H1 (cell line): ENCODE data around the gene NRP2. TPM values are rescaled to one million over a fixed set of nuclear protein-coding genes. Genes with fewer than 3 reads are reported as not detected.
A peak's percentile ranks its signal among the peaks of the same experiment; 100 is the strongest.

ENCODE experiments used
- CTCF ChIA-PET: fragments of 300-600 bp; sonication (Branson Sonifier 250); formaldehyde crosslinking; loops from one replicate; lab custom pipeline; 2021; ENCODE audit not compliant: partially characterized antibody; lab: Charles Lee
- POLR2A ChIA-PET: fragments of 300-600 bp; sonication (Branson Sonifier 250); formaldehyde crosslinking; loops from one replicate; lab custom pipeline; 2021; ENCODE audit warnings: inconsistent platforms; ENCODE audit not compliant: partially characterized antibody; lab: Charles Lee
- DNase-seq, 2 experiments: peaks; one replicate each; pipeline versions ENCODE4 v3.0.0 to v3.0.0-alpha.2; 2010 to 2022; ENCODE audit warnings: low spot score in 2 of 2, low read depth in 1 of 2, mixed read lengths in 1 of 2
- FAIRE-seq: peaks from 2 replicates; lab custom pipeline; 2011; peaks lifted over from hg19 to GRCh38; lab: Jason Lieb, UNC
- H2AFZ ChIP-seq: 2 replicates; pipeline ENCODE4 v1.8.1; 2012; ENCODE audit warnings: low read length, inconsistent platforms
- H2AK5ac ChIP-seq: 2 replicates; pipeline ENCODE4 v1.6.1; 2013; ENCODE audit warnings: low read depth, low read length
- H2BK120ac ChIP-seq: replicated peaks from 2 replicates; pipeline ENCODE3; 2013; ENCODE audit warnings: low read depth, low read length, inconsistent platforms
- H2BK12ac ChIP-seq: 2 replicates; pipeline ENCODE4 v1.6.1; 2013; ENCODE audit warnings: low read depth, low read length
- H2BK15ac ChIP-seq: 2 replicates; pipeline ENCODE4 v1.6.1; 2013; ENCODE audit warnings: low read length
- H2BK20ac ChIP-seq: 2 replicates; pipeline ENCODE4 v1.6.1; 2013; ENCODE audit warnings: low read length
- H2BK5ac ChIP-seq: 2 replicates; pipeline ENCODE4 v1.6.1; 2013; ENCODE audit warnings: low read depth, low read length
- H3K14ac ChIP-seq: 2 replicates; pipeline ENCODE4 v1.6.1; 2013; ENCODE audit warnings: inconsistent platforms; ENCODE audit not compliant: insufficient read length
- H3K18ac ChIP-seq: 2 replicates; pipeline ENCODE4 v1.6.1; 2013; ENCODE audit warnings: low read length; ENCODE audit errors: extremely low read depth
- H3K23ac ChIP-seq: 2 replicates; pipeline ENCODE4 v1.6.1; 2013; ENCODE audit warnings: inconsistent platforms; ENCODE audit not compliant: insufficient read length
- H3K23me2 ChIP-seq: 2 replicates; pipeline ENCODE4 v1.6.1; 2013; ENCODE audit warnings: low read depth, low read length
- H3K27ac ChIP-seq: 2 replicates; pipeline ENCODE4 v1.6.1; 2011; ENCODE audit warnings: low read depth, low read length, inconsistent platforms
- H3K27me3 ChIP-seq, 4 experiments: replicated peaks in 1 of 4; 1 replicate in 1 of 4; 2 replicates in 3 of 4; pipeline versions ENCODE4 v1.6.1 to v1.8.1; 2011 to 2013; ENCODE audit warnings: low read length in 3 of 4, mild to moderate bottlenecking in 3 of 4, inconsistent platforms in 2 of 4, mixed read lengths in 2 of 4, moderate library complexity in 1 of 4; ENCODE audit not compliant: control insufficient read depth in 3 of 4, insufficient read depth in 3 of 4; ENCODE audit errors: extremely low read depth in 1 of 4
- H3K36me3 ChIP-seq, 4 experiments: 2 replicates each; pipeline versions ENCODE4 v1.6.1 to v1.8.1; 2011 to 2013; ENCODE audit warnings: mild to moderate bottlenecking in 4 of 4, low read length in 3 of 4, moderate library complexity in 2 of 4, control low read depth in 1 of 4, inconsistent platforms in 1 of 4; ENCODE audit not compliant: insufficient read depth in 4 of 4, control insufficient read depth in 2 of 4
- H3K4ac ChIP-seq: replicated peaks from 2 replicates; pipeline ENCODE3; 2013; ENCODE audit warnings: low read length, low read depth, mixed read lengths, inconsistent platforms; ENCODE audit not compliant: insufficient read length
- H3K4me1 ChIP-seq, 4 experiments: replicated peaks in 1 of 4; 1 replicate in 1 of 4; 2 replicates in 3 of 4; pipeline versions ENCODE4 v1.6.1 to v1.8.1; 2011 to 2013; ENCODE audit warnings: low read length in 3 of 4, inconsistent platforms in 2 of 4, mixed read lengths in 1 of 4; ENCODE audit not compliant: insufficient read depth in 4 of 4, control insufficient read depth in 3 of 4
- H3K4me2 ChIP-seq, 2 experiments: 2 replicates each; pipeline versions ENCODE4 v1.6.1 to v1.8.1; 2011 to 2013; ENCODE audit warnings: low read depth in 2 of 2, low read length in 2 of 2, control low read depth in 1 of 2, inconsistent platforms in 1 of 2, mild to moderate bottlenecking in 1 of 2; ENCODE audit not compliant: insufficient read depth in 1 of 2
- H3K4me3 ChIP-seq, 4 experiments: fragments of 200-600, 300-600 bp in 1 of 4; sonication (generic), shearing (Covaris generic), sonication (Bioruptor Twin) in 1 of 4; 2 replicates each; pipeline versions ENCODE4 v1.5.1 to v1.8.1; 2011 to 2016; ENCODE audit warnings: low read length in 4 of 4, low read depth in 3 of 4, control low read depth in 2 of 4, inconsistent platforms in 2 of 4, mild to moderate bottlenecking in 2 of 4, mixed read lengths in 1 of 4, moderate library complexity in 1 of 4; ENCODE audit not compliant: insufficient read depth in 2 of 4; ENCODE audit errors: extremely low read depth in 1 of 4
- H3K56ac ChIP-seq: replicated peaks from 2 replicates; pipeline ENCODE3; 2013; ENCODE audit warnings: low read depth, mild to moderate bottlenecking, mixed read lengths, low read length, inconsistent platforms; ENCODE audit not compliant: insufficient read length
- H3K79me1 ChIP-seq: 2 replicates; pipeline ENCODE4 v1.6.1; 2013; ENCODE audit warnings: low read depth, low read length, control low read depth
- H3K79me2 ChIP-seq, 2 experiments: 2 replicates each; pipeline versions ENCODE4 v1.6.1 to v1.8.1; 2012 to 2013; ENCODE audit warnings: low read length in 2 of 2, mild to moderate bottlenecking in 2 of 2, inconsistent platforms in 1 of 2; ENCODE audit not compliant: insufficient read depth in 2 of 2, control insufficient read depth in 1 of 2
- H3K9ac ChIP-seq, 4 experiments: replicated peaks in 1 of 4; 1 replicate in 1 of 4; 2 replicates in 3 of 4; pipeline versions ENCODE4 v1.6.1 to v1.8.1; 2011 to 2013; ENCODE audit warnings: low read depth in 3 of 4, low read length in 3 of 4, control low read depth in 2 of 4, mild to moderate bottlenecking in 2 of 4, moderate library complexity in 2 of 4, inconsistent platforms in 1 of 4; ENCODE audit errors: extremely low read depth in 1 of 4
- H3K9me3 ChIP-seq, 2 experiments: 2 replicates each; pipeline versions ENCODE4 v1.6.1 to v1.8.1; 2012 to 2013; ENCODE audit warnings: mild to moderate bottlenecking in 2 of 2, moderate library complexity in 2 of 2, control low read depth in 1 of 2, inconsistent platforms in 1 of 2, low read depth in 1 of 2, low read length in 1 of 2, mixed read lengths in 1 of 2; ENCODE audit not compliant: insufficient read depth in 2 of 2
- H4K20me1 ChIP-seq, 2 experiments: replicated peaks in 1 of 2; 2 replicates each; pipeline versions ENCODE3 to v1.8.1; 2011 to 2013; ENCODE audit warnings: inconsistent platforms in 2 of 2, low read length in 2 of 2, mild to moderate bottlenecking in 1 of 2; ENCODE audit not compliant: insufficient read depth in 2 of 2, control insufficient read depth in 1 of 2
- H4K5ac ChIP-seq: 2 replicates; pipeline ENCODE4 v1.6.1; 2013; ENCODE audit warnings: low read length, low read depth, mixed read lengths, inconsistent platforms; ENCODE audit not compliant: insufficient read length
- H4K8ac ChIP-seq: 2 replicates; pipeline ENCODE4 v1.8.0; 2013; ENCODE audit warnings: mild to moderate bottlenecking, moderate library complexity, low read length, inconsistent platforms; ENCODE audit not compliant: insufficient read depth; ENCODE audit errors: extremely low read depth
- H4K91ac ChIP-seq: replicated peaks from 2 replicates; pipeline ENCODE3; 2013; ENCODE audit warnings: low read length, mixed read lengths, inconsistent platforms; ENCODE audit not compliant: insufficient read length
- BRCA1 ChIP-seq: IDR thresholded peaks from 2 replicates; pipeline ENCODE4 v1.6.1; 2012; ENCODE audit warnings: low read depth, low read length, improper control_type of control experiment
- JUN ChIP-seq: IDR thresholded peaks from 2 replicates; pipeline ENCODE4 v1.6.1; 2011; ENCODE audit warnings: low read depth, mild to moderate bottlenecking, improper control_type of control experiment, low read length
- RFX5 ChIP-seq: IDR thresholded peaks from 2 replicates; pipeline ENCODE4 v1.6.1; 2011; ENCODE audit warnings: low read depth, low read length, improper control_type of control experiment, borderline replicate concordance
- TEAD4 ChIP-seq: IDR thresholded peaks from 2 replicates; pipeline ENCODE4 v1.6.1; 2012; ENCODE audit warnings: low read depth, low read length, inconsistent platforms, mixed read lengths
- YY1 ChIP-seq: IDR thresholded peaks from 2 replicates; pipeline ENCODE4 v1.6.1; 2011; ENCODE audit warnings: low read depth, mild to moderate bottlenecking, low read length
- WGBS, 2 experiments: shearing (Covaris generic) in 1 of 2; methylation state at CpG; one replicate each; pipeline versions ENCODE4 v1.1.6 to v1.1.7; 2013 to 2015; ENCODE audit warnings: low lambda C conversion rate in 2 of 2, mixed read lengths in 2 of 2, inconsistent platforms in 1 of 2, low coverage in 1 of 2, missing lambda C conversion rate in 1 of 2; ENCODE audit not compliant: insufficient replicate concordance in 2 of 2, insufficient coverage in 1 of 2, insufficient read length in 1 of 2; ENCODE audit errors: extremely low coverage in 1 of 2, missing lambda C conversion rate in 1 of 2; 5-methylcytosine and 5-hydroxymethylcytosine counted together
- polyA plus RNA-seq, 7 experiments: library from polyadenylated mRNA; depleted of rRNA in 3 of 7; stranded (reverse) in 5 of 7; unstranded in 2 of 7; fragments of >200 nt in 5 of 7; fragments of 200-250 nt in 2 of 7; gene quantifications; 1 replicate in 5 of 7; 2 replicates in 1 of 7; 4 replicates in 1 of 7; pipeline versions ENCODE4 v1.2.1 to v1.2.3, GENCODE V29; 2011 to 2013; ENCODE audit warnings: missing spikeins in 2 of 7, mixed read lengths in 2 of 7
- total RNA-seq: library from RNA; stranded (reverse); fragmentation: NEBNext Ultra II Directional; extraction: Animal tissue kit (Norgen Biotek cat#: 25700); gene quantifications from 2 replicates; pipeline ENCODE4 v1.2.1, GENCODE V29; 2021
- TF ChIP-seq, protein P1 (sequence below): IDR thresholded peaks from 2 replicates; pipeline ENCODE4 v1.6.1; 2012; ENCODE audit warnings: inconsistent platforms

The NRP2 gene
- total and polyA plus RNA-seq, 2 of the 8 experiments (the other 6 are each of a cell fraction or from before 2014, with no cell fraction given) = 32.0 to 37.8 TPM

DNA sequence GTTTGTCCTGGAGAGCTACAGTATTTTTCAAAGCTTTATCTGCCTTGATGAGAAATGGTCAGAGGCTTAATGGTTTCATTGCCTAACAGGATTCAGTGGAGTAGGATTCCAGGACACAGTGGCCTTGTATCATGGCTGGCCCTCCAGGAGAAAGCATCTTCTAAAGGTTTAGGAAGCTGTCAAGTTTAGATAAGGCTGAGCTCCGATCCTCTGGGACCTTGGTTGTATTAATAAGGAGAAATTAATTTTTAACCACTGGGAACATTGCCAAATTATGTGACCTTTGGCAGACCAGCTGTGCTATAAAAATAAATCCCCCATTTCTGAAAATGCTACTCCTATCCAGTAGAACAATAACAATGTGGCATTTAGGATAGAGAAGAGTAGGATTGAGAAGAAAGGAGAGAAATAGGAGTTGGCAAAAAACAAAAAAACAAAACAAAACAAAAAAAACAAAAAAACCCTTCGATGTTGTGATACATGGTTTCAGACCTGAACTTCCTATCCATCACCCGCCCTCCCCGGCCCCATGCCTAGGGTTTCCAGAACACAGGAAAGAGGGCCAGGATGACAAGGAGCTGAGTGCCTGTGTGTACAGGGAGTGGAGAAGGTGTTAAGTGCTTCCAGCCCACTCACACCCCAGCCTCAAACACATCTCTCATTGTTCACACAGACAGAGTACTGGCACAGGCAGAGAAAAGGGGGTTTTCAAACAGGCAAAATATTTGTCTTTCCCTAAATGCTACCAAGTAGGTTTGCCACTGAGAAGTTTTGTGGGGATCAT, 6.3 kb downstream of the NRP2 start:
- H2BK120ac ChIP-seq = no peak overlapping the region
- H2BK20ac ChIP-seq = no peak overlapping the region
- POLR2A ChIA-PET = no interaction called here
- H4K8ac ChIP-seq = no peak overlapping the region
- H3K79me1 ChIP-seq = peaks cover 7% of the 10 kb centered on the region; the same call in 1 of the 2 replicates
- H3K27ac ChIP-seq = no peak overlapping the region
- H3K9me3 ChIP-seq = no peaks in the 10 kb centered on the region
- H4K20me1 ChIP-seq = no peaks in the 10 kb centered on the region
- no peaks in the 10 kb centered on the region for H3K36me3 ChIP-seq
- H3K56ac ChIP-seq = no peak overlapping the region
- no peak overlapping the region for H3K9ac ChIP-seq
- no peak overlapping the region for H3K14ac ChIP-seq
- H2BK12ac ChIP-seq = no peak overlapping the region
- no peak overlapping the region for H3K18ac ChIP-seq
- no peak overlapping the region for H2BK5ac ChIP-seq
- H3K4me1 ChIP-seq = peaks cover 14 to 23% (median 15%) of the 10 kb centered on the region in 4 experiments
- no peak for FAIRE-seq
- H3K27me3 ChIP-seq = peaks cover 4 to 37% (median 28%) of the 10 kb centered on the region in 4 experiments; a peak in 6 of 7 replicates
- no peak overlapping the region for H3K4ac ChIP-seq
- H3K23ac ChIP-seq = no peak overlapping the region
- H2AFZ ChIP-seq = no peak overlapping the region
- H3K23me2 ChIP-seq = peaks cover 18% of the 10 kb centered on the region
- CTCF ChIA-PET = interaction anchor here (0.7 to 4.1 kb wide), 10 partner anchors 7 to 216 kb away, joined by 3 to 21 read pairs (median 4); no protein-coding TSS in a partner anchor
- no peak overlapping the region for H4K5ac ChIP-seq
- peak in 1 of 2 experiments; percentile 42 for DNase-seq
- no peak overlapping the region for H2BK15ac ChIP-seq
- peaks cover 0 to 58% of the 10 kb centered on the region in 2 experiments; a peak in 2 of 4 replicates for H3K79me2 ChIP-seq
- H3K4me3 ChIP-seq = no peak overlapping the region
- no peak overlapping the region for H4K91ac ChIP-seq
- WGBS, 2 experiments = 94% methylated on average over 4 of the region's 4 CpGs; no CpG with 5 or more reads in 1 of the 2 experiments
- H2AK5ac ChIP-seq = no peak overlapping the region
- H3K4me2 ChIP-seq = no peak overlapping the region
- TF ChIP-seq, protein P1, sequence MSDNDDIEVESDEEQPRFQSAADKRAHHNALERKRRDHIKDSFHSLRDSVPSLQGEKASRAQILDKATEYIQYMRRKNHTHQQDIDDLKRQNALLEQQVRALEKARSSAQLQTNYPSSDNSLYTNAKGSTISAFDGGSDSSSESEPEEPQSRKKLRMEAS = no peak
- TF ChIP-seq YY1 = no peak
- TF ChIP-seq BRCA1 = no peak
- no peak for TF ChIP-seq JUN
- no peak for TF ChIP-seq RFX5
- TF ChIP-seq TEAD4 = no peak
